Superior temporal gyrus (tissue), 1 donor: ENCODE data around the gene LDLRAD4.
"Not testable (repeated sequence)": the region's sequence is repeated elsewhere in the genome, so short reads cannot be mapped to it uniquely, and the experiment has no call there.

Source experiments
- DNase-seq: peaks from one replicate; pipeline ENCODE4 v3.0.0-alpha.2; 2016; ENCODE audit errors: extremely low spot score

LDLRAD4 gene

GRCh38 chr18:13246591-13246990, 28.0 kb downstream of the LDLRAD4 start:
- DNase-seq, result no peak

- DNase-seq, result no peak
These were observed 28.9 kb downstream of the LDLRAD4 start for GRCh38 chr18:13247506-13247905.

- no peak for DNase-seq
These were observed 34.3 kb downstream of the LDLRAD4 start for GRCh38 chr18:13252686-13253410.

DNA sequence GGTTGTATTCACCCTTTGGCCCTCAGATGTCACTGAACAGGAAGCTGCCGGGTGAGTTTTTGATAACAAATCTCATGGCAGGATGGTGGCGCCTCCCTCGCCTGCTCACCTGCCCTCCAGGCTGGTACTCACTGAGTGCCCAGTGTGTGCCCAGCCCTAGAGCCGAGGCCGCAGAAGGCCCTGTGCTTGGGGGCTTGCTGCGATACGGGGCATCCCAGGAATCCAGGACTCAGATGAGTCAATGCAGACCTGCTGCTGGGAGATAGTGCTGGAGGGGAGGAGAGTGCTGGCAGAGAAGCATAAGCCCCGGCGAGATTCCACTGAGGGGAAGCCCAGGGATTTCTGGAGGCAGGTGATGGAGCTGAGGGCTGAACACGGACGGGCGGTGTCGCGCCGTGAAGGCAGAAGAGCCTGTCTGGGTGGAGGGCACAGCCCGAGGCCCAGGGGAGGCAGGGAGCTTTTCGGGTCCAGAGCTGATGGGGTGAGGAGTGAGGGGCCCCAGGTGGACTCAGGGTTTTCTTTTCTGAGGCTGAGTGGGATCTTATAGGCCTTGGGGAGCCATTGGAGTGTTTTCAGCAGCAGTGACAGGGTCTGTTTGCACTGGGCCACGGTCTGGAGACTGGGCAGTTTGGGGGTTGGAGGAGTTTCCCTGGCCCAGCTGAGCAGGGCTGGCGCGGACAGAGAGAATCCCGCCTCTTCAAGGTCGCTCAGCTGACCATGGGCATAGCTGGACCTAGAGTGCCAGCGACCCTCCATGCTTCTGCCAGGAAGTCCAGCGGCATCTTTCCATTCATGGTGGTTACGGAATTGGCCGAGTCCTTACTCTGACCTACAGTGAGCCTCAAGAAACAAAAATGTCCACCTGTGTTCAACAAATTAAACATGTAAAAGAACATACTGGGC, 35.5 kb downstream of the LDLRAD4 start:
- DNase-seq, result no peak

DNA sequence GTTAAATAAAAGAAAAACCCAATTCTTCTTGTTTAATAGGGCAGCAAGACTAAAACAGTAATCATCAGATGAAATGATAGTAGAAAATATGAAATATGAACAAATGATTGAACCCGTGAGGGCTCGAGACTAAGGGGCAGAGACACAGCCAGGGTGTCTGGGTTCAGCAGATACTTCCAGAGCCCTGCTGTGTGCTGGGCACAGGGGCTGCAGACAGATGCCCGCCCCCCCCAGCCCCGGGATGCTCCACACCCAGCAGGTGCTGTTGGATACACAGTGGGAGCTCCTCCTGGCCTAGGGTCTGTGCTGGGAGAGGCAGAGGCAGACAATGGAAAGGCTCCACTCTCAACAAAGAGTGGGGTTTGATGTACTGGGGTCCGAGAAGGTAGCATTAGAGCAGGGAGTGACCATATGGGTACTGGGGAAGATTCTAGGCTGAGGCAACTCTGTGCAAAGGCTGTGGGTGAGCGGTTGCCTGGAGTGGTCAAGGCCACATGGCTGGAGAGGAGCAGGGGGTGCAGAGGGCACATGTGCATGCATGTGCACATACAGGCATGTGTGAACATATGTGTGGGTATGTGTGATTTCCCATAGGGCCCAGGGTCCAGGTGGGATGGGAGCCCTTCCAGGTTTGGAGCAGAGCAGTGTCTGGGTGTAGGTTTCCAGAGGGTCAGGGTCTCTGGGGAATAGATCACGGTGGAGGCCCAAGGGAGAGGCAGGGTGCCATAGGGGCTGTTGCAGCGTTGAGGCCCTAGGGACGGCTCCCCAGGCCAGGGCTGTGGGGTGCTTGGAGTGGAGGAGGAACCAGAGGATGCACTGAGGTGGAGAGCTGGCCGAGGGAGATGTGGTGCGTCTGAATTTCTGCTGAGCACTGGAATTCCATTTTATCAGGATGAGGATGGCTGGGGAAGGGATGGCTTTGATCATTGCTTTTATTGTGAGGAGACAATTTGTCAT, 36.7 kb downstream of the LDLRAD4 start:
- DNase-seq, result no peak

GRCh38 chr18:13256444-13257305, 38.1 kb downstream of the LDLRAD4 start:
- DNase-seq, result no peak

DNA sequence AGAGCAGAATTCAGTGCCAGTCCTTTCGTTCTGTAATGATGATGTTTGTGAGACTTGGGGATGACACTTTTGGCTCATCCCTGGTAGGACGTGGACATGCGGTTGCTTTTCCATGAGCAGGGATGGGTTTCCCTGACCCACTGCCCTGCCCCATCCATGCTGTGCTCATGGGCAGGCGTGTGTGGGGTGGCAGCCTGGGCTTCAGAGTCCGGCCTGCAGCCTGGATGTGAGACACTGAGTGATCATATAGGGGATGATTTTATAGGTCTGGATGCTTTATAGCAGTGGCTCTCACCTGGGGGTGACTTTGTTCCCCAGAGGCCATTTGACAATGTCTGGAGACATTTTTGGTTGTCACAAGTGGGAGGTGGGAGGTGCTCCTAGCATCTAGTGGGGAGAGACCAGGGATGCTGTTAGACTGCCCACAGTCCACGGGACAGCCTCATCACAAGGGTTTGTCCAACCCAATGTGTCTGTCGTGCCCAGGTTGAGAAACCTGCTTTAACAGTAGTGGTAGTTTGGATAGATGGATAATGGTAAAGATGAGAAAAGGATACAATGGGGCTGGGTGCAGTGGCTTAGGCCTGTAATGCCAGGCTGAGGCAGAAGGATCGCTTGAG, 38.9 kb downstream of the LDLRAD4 start:
- no peak for DNase-seq

- DNase-seq, result no peak
These were observed 40.4 kb downstream of the LDLRAD4 start for GRCh38 chr18:13258921-13259320.

DNA sequence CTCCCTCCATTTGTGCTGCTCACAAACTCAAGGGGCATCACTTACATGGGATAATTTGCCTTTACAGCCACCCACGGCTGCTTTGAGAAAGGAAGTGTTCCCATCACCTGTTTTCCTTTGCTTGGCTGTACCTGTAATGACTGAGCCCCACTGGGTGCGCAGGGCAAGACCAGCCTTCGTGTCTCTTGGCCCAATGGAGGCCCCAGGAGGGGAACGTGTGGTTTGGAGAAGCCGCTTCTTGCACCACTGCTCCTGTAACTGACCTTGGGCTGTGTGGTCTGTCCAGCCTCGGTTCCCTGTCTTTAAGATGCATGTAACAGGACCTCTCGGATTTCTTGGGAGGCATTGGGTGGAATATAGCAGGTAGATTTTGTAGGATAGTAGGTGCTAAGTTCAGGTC, 41.1 kb downstream of the LDLRAD4 start:
- DNase-seq, result no peak

GRCh38 chr18:13260197-13260934, 41.8 kb downstream of the LDLRAD4 start:
- no peak for DNase-seq

- no peak for DNase-seq
These were observed 42.5 kb downstream of the LDLRAD4 start for GRCh38 chr18:13260935-13261640.

DNA sequence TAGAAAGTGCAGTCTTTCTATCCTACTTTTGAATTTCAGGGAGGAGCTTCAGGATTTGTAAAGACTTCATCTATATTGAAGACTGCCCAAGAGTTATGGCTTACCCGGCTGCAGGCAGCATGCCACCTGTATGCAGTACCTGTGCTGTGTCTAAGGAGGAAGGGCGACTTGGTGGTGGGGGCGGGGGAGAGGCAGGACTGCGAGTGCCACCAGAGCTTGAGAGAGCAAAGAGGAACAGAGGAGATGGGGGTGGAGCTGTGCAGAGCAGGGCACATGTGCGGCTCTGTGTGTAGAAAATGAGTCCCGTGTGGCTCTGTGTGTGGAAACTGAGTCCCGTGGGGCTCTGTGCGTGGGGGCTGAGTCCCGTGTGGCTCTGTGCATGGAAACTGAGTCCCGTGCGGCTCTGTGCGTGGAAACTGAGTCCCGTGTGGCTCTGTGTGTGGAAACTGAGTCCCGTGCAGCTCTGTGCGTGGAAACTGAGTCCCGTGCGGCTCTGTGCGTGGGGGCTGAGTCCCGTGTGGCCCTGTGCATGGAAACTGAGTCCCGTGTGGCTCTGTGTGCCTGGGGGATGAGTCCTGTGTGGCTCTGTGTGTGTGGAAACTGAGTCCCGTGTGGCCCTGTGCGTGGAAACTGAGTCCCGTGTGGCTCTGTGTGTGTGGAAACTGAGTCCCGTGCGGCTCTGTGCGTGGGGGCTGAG, 43.2 kb downstream of the LDLRAD4 start:
- no peak for DNase-seq

DNA sequence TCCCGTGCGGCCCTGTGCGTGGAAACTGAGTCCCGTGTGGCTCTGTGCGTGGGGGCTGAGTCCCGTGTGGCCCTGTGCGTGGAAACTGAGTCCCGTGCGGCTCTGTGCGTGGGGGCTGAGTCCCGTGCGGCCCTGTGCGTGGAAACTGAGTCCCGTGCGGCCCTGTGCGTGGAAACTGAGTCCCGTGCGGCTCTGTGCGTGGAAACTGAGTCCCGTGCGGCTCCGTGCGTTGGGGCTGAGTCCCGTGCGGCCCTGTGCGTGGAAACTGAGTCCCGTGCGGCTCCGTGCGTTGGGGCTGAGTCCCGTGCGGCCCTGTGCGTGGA, 43.8 kb downstream of the LDLRAD4 start:
- DNase-seq, result not testable (repeated sequence)

DNA sequence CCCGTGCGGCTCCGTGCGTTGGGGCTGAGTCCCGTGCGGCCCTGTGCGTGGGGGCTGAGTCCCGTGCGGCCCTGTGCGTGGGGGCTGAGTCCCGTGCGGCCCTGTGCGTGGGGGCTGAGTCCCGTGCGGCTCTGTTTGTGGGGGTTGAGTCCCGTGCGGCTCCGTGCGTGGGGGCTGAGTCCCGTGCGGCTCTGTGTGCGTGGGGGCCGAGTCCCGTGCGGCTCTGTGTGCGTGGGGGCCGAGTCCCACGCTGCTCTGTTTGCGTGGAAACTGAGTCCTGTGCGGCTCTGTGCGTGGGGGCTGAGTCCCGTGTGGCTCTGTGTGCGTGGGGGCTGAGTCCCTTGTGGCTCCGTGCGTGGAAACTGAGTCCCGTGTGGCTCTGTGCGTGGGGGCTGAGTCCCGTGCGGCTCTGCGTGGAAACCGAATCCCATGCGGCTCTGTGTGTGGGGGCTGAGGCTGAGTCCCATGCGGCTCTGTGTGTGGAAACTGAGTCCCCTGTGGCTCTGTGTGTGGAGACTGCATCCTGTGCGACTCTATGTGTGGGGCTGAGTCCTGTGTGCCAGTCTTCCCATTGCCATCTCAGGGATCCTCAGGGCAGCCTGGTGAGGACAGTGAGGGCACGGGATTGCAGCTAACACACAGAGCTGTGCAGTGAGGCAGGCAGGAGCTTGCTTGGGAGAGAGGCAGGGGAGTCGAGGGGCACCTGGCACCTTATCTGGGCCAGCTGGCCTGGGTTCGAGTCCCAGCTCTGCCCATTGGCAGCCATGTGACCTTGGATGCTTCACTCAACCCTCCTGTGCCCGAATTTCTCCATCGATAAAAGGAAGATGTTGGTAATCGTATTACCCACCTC, 44.5 kb downstream of the LDLRAD4 start:
- DNase-seq, result no peak

- no peak for DNase-seq
These were observed 45.8 kb downstream of the LDLRAD4 start for GRCh38 chr18:13264091-13265007.
